ENCODE results near the gene ATP8A1.
"Not testable (repeated sequence)": the region's sequence is repeated elsewhere in the genome, so short reads cannot be mapped to it uniquely, and the experiment has no call there.

Gene ATP8A1

GRCh38 chr4:42461216-42461615, 195.7 kb downstream of the ATP8A1 start:
- DNase-seq = not testable (repeated sequence)

GRCh38 chr4:42460043-42460442, 196.9 kb downstream of the ATP8A1 start:
- peak in 1 of 5 experiments; percentile 72 for DNase-seq

GRCh38 chr4:42458657-42459056, 198.2 kb downstream of the ATP8A1 start:
- no peak for DNase-seq

GRCh38 chr4:42454755-42455420, 202.0 kb downstream of the ATP8A1 start:
- no peak for DNase-seq

- DNase-seq = no peak
Observed at GRCh38 chr4:42453612-42454011, 203.3 kb downstream of the ATP8A1 start.

- no peak for DNase-seq
Observed at GRCh38 chr4:42452823-42453222, 204.1 kb downstream of the ATP8A1 start.

- no peak for DNase-seq
Observed at GRCh38 chr4:42446823-42447222, 210.1 kb downstream of the ATP8A1 start.

- peak in 1 of 5 experiments; percentile 70 for DNase-seq
Observed at GRCh38 chr4:42445038-42445437, 211.9 kb downstream of the ATP8A1 start.

- no peak for DNase-seq
Observed at GRCh38 chr4:42442601-42443000, 214.3 kb downstream of the ATP8A1 start.

GRCh38 chr4:42440083-42440482, 216.8 kb downstream of the ATP8A1 start:
- no peak for DNase-seq

- no peak for DNase-seq
Observed at GRCh38 chr4:42436928-42437565, 219.9 kb downstream of the ATP8A1 start.

- DNase-seq = no peak
Observed at GRCh38 chr4:42428036-42428435, 228.9 kb downstream of the ATP8A1 start.

GRCh38 chr4:42425146-42426065, 231.5 kb downstream of the ATP8A1 start:
- no peak for DNase-seq

- no peak for DNase-seq
Observed at GRCh38 chr4:42420140-42420539, 236.8 kb downstream of the ATP8A1 start.

GRCh38 chr4:42417550-42417949, 239.4 kb downstream of the ATP8A1 start:
- no peak for DNase-seq

- DNase-seq = no peak
Observed at GRCh38 chr4:42416017-42416416, 240.9 kb downstream of the ATP8A1 start.

- DNase-seq = no peak
Observed at GRCh38 chr4:42415281-42415680, 241.6 kb downstream of the ATP8A1 start.

- no peak for DNase-seq
Observed at GRCh38 chr4:42412251-42412650, 244.7 kb downstream of the ATP8A1 start.

- DNase-seq = no peak
Observed at GRCh38 chr4:42411803-42412202, 245.1 kb downstream of the ATP8A1 start.

GRCh38 chr4:42410446-42410845, 246.5 kb downstream of the ATP8A1 start:
- no peak for DNase-seq

GRCh38 chr4:42404001-42404400, 252.9 kb downstream of the ATP8A1 start:
- no peak for DNase-seq

- DNase-seq = no peak
Observed at GRCh38 chr4:42401171-42401570, 255.7 kb downstream of the ATP8A1 start.

- DNase-seq = peak in 1 of 5 experiments; percentile 19
Observed at GRCh38 chr4:42399393-42399792, 257.5 kb downstream of the ATP8A1 start.
